ENCODE results near the gene ST6GAL2.

The ST6GAL2 gene

GRCh38 chr2:106863387-106863786, 22.6 kb downstream of the ST6GAL2 start:
- DNase-seq (ENCODE audit: low read depth in 3 of 3): no peak

DNA sequence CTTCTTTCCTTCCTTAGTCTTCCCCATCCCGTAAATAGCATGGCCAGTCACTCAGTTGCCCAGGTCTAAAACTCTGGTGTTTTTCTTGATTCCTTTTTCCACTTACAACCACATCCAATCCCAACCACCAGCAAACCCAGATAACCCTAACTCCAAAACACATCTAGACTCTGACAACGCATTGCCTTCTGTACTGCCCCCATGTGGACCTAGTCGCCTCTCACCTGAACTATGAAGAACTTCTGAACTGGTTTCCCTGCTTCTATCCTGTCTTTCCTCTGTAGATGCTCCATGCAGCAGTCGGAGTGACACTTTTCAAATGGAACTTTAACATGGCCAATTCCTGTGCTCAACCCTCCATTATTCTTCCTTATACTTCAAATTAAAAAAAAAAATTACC, 26.5 kb downstream of the ST6GAL2 start:
- DNase-seq (ENCODE audit: low read depth in 3 of 3): no peak

DNA sequence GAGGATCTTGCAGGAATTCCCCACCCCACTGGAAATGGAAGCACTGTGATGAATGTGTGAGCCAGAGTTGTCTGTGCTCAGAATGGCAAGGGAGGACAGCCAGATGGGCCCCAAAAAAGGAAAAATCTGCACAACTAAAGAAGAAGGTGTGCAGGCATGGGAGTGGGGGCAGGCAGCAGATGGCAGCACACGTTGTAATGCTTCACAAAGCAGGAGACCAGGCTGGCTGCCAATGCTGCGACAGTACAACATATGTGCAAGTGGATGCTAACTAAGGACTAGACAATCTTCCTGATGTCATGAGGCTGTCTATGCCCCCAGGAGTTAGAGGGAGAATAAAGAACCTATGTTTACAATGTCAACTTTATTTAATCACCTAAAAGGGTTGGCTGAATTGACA, 27.2 kb downstream of the ST6GAL2 start:
- DNase-seq (ENCODE audit: low read depth in 3 of 3): no peak

DNA sequence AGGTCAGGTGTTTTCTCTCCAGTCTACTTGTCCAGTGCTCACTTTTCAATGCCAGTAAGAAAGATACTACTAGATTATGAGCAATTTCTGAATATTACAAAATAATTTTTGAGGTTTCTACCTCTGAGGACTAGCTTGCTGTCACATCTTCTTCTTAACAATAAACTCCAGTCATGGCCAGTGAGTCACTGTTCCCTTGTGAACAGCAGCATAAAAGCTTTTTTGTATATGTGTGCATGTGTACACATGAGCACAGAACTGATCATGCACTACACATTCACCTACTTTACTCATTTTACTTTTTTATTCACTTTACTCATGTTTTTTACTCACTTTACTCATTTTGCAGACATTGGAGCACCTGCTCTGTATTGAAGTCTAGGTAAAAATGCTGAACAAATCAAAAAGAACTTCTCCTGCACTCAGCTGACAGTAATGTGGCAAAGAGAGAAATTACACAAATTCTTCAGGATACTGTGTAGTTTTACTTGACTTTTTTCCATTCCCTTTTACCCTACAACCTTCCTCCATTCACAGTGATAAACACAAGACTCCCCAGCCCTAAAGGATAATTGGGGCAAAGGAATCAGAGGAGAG, 28.0 kb downstream of the ST6GAL2 start:
- no peak for DNase-seq (ENCODE audit: low read depth in 3 of 3)

DNA sequence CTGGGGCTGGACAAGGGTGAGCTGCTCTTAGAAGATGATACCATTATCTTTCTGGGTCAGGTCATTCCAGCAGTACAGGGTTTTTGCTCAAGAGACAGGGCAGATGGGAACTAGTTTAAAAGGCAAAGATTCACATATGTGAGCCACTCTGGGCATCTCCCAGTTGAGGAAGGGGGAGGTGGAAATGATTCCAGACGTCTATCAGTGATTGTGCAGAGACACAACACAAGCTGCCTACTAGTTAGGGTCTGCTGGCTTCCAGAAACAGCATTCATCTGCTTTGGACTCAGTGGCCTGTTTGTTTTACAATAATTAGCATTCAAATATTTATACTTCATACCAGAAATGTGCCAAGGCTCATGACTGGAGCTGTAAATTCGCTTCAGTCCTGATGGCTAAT, 32.3 kb downstream of the ST6GAL2 start:
- no peak for DNase-seq (ENCODE audit: low read depth in 3 of 3)

DNA sequence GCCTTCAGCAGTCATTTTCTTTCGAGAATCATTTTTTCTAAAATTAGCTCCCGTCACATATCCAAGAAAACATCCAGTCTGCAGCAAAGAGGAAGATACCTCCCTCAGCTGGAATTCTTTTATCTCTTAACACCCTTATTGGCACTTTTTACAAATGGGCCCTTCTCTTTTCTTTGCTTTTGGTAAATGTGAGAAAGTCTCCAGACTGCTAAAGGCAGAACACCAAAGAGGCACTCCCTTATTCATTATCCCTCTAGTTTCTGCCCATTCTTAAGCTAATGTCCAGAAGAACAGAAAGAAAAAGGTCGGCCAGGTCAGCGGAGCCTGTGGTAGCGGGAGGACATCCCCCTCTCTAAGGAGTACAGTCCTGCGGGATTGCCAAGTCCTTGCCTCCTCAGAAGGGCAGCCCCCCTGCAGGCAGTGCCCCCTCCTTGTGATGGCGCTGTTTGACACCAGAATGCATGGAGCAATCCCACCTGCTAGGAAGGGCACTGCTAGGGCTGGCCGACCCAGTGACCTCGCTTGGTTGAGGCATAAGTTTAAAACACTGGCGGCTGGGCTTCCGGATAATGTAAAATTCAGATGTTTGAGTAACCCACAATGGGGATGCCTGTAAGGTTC, 34.0 kb downstream of the ST6GAL2 start:
- DNase-seq (ENCODE audit: low read depth in 3 of 3): no peak

- DNase-seq (ENCODE audit: low read depth in 3 of 3): no peak
Measured at GRCh38 chr2:106851087-106851874, 34.7 kb downstream of the ST6GAL2 start.

DNA sequence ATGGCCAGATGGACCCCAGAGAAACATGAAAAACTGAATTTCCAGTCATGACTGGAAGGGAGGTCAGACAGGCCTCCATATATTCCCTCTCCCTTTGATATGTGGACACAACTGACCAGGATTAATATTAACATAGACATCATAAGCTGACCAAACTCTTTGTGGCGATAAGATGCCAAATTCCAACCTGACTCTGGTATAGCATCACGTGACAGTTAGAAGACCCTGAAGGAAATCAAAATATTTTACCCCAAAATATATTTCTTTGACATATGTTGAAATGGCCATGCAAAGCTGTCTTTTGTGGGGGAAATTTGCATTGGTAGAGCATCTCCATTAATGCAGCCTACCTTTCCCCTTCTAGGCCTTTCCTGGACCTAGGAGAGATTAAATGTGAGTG, 36.7 kb downstream of the ST6GAL2 start:
- DNase-seq (ENCODE audit: low read depth in 3 of 3): no peak

DNA sequence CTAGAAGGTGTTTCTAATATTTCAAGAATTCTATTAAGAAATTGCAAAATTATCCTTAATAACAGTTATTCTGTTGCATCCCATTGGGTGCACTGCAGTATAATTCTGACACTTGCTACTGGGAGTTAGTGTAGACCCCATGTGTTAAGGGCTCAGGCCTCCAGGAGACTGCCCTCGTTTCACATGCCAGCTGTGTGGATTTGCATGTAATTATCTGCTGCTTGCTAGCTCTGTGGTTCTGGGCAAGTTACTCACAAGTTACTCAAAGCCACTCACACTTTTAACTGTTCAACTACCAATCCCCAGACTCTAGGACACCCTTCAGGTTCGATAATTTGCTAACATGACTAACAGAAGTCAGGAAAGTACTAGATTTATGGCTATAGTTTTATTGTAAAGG, 38.6 kb downstream of the ST6GAL2 start:
- no peak for DNase-seq (ENCODE audit: low read depth in 3 of 3)

GRCh38 chr2:106845716-106846115, 40.3 kb downstream of the ST6GAL2 start:
- DNase-seq (ENCODE audit: low read depth in 3 of 3): no peak

DNA sequence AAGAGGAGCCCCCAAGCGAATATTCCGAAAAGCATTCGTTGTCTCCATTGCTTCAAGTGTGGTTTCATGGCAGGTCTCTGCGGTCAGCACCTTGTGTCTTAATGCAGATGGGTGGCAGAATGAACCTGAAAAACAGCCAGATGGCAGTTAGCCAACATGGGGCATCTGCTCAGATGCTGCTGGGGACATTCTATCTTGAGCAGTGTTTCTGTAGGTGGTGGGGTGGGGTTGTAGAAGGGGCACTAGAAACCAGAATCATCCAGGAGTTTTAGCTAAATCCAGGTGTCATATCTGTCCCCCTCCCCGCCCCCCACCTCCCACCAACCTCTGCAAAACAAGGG, 42.1 kb downstream of the ST6GAL2 start:
- DNase-seq (ENCODE audit: low read depth in 3 of 3): no peak

- DNase-seq (ENCODE audit: low read depth in 3 of 3): no peak
Measured at GRCh38 chr2:106843001-106843909, 42.7 kb downstream of the ST6GAL2 start.

GRCh38 chr2:106841886-106842645, 43.9 kb downstream of the ST6GAL2 start:
- no peak for DNase-seq (ENCODE audit: low read depth in 3 of 3)

- DNase-seq (ENCODE audit: low read depth in 3 of 3): no peak
Measured at GRCh38 chr2:106840818-106841217, 45.1 kb downstream of the ST6GAL2 start.

- no peak for DNase-seq (ENCODE audit: low read depth in 3 of 3)
Measured at GRCh38 chr2:106839849-106840595, 45.9 kb downstream of the ST6GAL2 start.

- DNase-seq (ENCODE audit: low read depth in 3 of 3): no peak
Measured at GRCh38 chr2:106833256-106833655, 52.7 kb downstream of the ST6GAL2 start.

DNA sequence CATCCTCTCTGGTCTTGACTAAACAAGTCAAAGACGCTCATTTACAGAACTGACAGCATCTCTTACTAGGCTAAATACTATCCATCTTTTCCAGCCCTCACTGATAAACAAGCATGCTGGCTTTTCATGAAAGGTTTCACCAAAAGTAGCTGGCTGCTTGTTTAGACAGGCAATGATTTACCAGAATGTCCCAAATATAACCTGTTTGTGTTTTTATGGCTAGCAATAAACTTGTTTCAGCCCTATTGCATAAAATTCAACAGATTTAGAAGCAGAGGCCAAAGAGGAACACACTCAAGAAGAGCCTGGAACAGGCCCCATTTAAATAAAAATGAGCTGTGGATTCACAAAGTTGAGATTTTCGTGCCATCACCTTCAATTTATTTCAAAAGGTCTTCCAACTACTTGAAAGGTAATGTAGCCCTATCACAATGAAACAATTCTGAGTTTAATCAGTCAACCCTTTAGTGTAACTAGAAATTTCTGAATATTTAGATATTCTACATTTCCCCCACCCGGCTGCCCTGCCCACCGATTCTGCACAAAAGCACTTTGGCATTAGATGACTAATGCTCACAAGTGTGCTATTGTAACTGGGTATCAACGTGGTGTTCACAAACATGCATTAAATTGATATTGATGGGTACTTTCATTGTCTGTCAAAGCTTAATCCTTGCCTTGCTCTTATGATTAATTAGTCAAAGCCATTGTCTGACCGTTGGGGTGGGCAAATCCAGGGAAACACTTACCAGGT, 54.0 kb downstream of the ST6GAL2 start:
- DNase-seq (ENCODE audit: low read depth in 3 of 3): no peak

- no peak for DNase-seq (ENCODE audit: low read depth in 3 of 3)
Measured at GRCh38 chr2:106831241-106831640, 54.7 kb downstream of the ST6GAL2 start.

DNA sequence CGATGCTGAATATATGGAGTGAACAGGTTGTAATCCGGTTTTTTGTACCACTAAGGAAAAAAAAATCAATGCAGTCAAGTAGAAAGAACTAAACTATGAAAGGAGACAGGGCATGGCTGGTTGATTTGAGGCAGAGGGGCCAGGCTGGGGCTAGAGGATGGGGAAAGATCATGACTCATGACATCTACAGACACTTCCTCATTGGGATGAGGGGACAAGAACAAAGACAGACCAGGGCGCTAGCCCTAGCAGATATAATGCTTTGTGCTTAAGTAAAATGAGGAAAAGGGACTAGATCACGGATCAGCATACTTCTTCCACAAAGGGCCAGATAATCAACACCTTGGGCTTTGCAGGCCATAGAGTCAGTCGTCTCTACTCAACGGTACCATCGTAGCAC, 55.8 kb downstream of the ST6GAL2 start:
- no peak for DNase-seq (ENCODE audit: low read depth in 3 of 3)

DNA sequence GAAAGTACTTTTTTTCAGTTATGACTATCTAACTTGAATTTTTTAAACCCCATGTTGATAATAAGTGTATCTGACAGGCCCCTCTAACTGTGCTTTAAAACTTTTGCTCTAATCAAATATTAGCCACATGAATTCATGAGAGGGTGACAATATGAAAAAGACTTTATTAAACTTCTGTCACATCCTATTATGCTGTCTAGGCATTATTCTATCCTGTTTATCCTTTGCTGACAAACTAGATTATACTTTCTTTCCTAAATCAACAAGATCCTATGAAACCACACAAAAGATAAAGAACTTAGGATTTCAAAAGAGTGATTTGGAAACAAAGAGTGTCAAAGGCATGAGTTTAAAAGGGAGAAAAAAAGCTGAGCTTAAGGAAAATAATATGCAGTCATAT, 57.8 kb downstream of the ST6GAL2 start:
- no peak for DNase-seq (ENCODE audit: low read depth in 3 of 3)

Data from stimulated activated CD4-positive, alpha-beta T cell treated with anti-CD3 and anti-CD28 coated beads, TNF-alpha, amount 100 ng/mL, for 4 hours (primary cell).